Panc1 (cell line): ENCODE data around the gene SLC25A36. TPM values are rescaled to one million over a fixed set of nuclear protein-coding genes. Genes with fewer than 3 reads are reported as not detected.
"Not testable (repeated sequence)": the region's sequence is repeated elsewhere in the genome, so short reads cannot be mapped to it uniquely, and the experiment has no call there.

Experiments used
- ATAC-seq: fragments of 200-7000 bp; cut with Tn5 transposase; 2 replicates; pipeline ENCODE4 v1.9.1; 2020; ENCODE audit warnings: mild to moderate bottlenecking, moderate library complexity
- BruUV-seq: library from RNA; stranded (reverse); fragments of 400-500 nt; replicated peaks from 2 replicates; lab custom pipeline; 2021; lab: Mats Ljungman, UMichigan
- CTCF ChIA-PET: fragments of 300-600 bp; sonication (Branson Sonifier 250); formaldehyde crosslinking; loops from one replicate; lab custom pipeline; 2022; ENCODE audit warnings: antibody characterized with exemption; lab: Charles Lee
- POLR2A ChIA-PET: fragments of 300-600 bp; sonication (Branson Sonifier 250); formaldehyde crosslinking; loops from one replicate; lab custom pipeline; 2022; ENCODE audit warnings: antibody characterized with exemption; lab: Charles Lee
- DNase-seq: peaks from one replicate; pipeline ENCODE4 v3.0.0-alpha.2; 2010; ENCODE audit warnings: low read depth, low spot score
- H3K27ac ChIP-seq: 2 replicates; pipeline ENCODE4 v1.5.1; 2011; ENCODE audit warnings: mild to moderate bottlenecking, low read length, inconsistent platforms
- H3K27me3 ChIP-seq: fragments of 200-500 bp; sonication (Bioruptor generic); 2 replicates; pipeline ENCODE4 v1.6.0; 2014; ENCODE audit warnings: low read length, inconsistent platforms; ENCODE audit not compliant: control insufficient read depth, insufficient read depth
- H3K36me3 ChIP-seq: fragments of 200-500 bp; sonication (Bioruptor generic); 2 replicates; pipeline ENCODE4 v1.5.1; 2014; ENCODE audit warnings: inconsistent platforms, mild to moderate bottlenecking, low read length, moderate library complexity; ENCODE audit not compliant: control insufficient read depth, insufficient read depth
- H3K4me1 ChIP-seq: 2 replicates; pipeline ENCODE4 v1.5.1; 2011; ENCODE audit warnings: inconsistent platforms, mild to moderate bottlenecking, low read length, moderate library complexity; ENCODE audit not compliant: control insufficient read depth, insufficient read depth
- H3K4me3 ChIP-seq, 2 experiments: 2 replicates each; pipeline ENCODE4 v1.5.1; 2011 to 2012; ENCODE audit warnings: low read depth in 2 of 2, low read length in 2 of 2, mild to moderate bottlenecking in 2 of 2, inconsistent platforms in 1 of 2, moderate library complexity in 1 of 2
- H3K9me3 ChIP-seq: fragments of 200-500 bp; sonication (Bioruptor generic); 2 replicates; pipeline ENCODE4 v1.5.1; 2014; ENCODE audit warnings: low read depth, mild to moderate bottlenecking, inconsistent platforms, low read length, moderate library complexity; ENCODE audit not compliant: control insufficient read depth, insufficient read depth
- CTCF ChIP-seq: fragments of 450-650 bp; IDR thresholded peaks from 2 replicates; pipeline ENCODE4 v1.5.1; 2017; ENCODE audit warnings: mild to moderate bottlenecking
- POLR2AphosphoS5 ChIP-seq: IDR thresholded peaks from 2 replicates; pipeline ENCODE4 v1.6.1; 2012; ENCODE audit warnings: mild to moderate bottlenecking, low read depth, low read length, moderate library complexity
- REST ChIP-seq, 2 experiments: IDR thresholded peaks; 2 replicates each; pipeline ENCODE4 v1.6.1; 2011 to 2012; ENCODE audit warnings: low read depth in 2 of 2, control low read depth in 1 of 2, low read length in 1 of 2, mild to moderate bottlenecking in 1 of 2, moderate library complexity in 1 of 2; ENCODE audit not compliant: insufficient read depth in 1 of 2
- SIN3A ChIP-seq: IDR thresholded peaks from 2 replicates; pipeline ENCODE4 v1.6.1; 2012; ENCODE audit warnings: low read depth, mild to moderate bottlenecking, low read length, moderate library complexity, borderline replicate concordance; ENCODE audit not compliant: insufficient read depth
- TCF7L2 ChIP-seq: IDR thresholded peaks from 2 replicates; pipeline ENCODE4 v1.6.1; 2011; ENCODE audit warnings: mild to moderate bottlenecking, low read depth, low read length, inconsistent platforms
- in situ Hi-C: cut with HindIII; loops from 2 replicates; pipeline ENCODE4 v1.10.0; 2016; ENCODE audit warnings: low sequenced_read_pairs, low pct_unique_long_range_greater_than_20kb
- intact Hi-C: fragments of 100-400 bp; cut with micrococcal nuclease; formaldehyde crosslinking; loops from one replicate; pipeline ENCODE4 v1.10.0; 2022; ENCODE audit not compliant: unreplicated experiment
- total RNA-seq: library from RNA; stranded (reverse); gene quantifications from one replicate; pipeline ENCODE4 v1.2.1, GENCODE V29; 2021; ENCODE audit not compliant: unreplicated experiment

The SLC25A36 gene
- total RNA-seq, 1 experiment from 2014 or later, result 69.5 TPM

- peaks cover 3% of the 10 kb centered on the region; the same call in 1 of the 2 replicates for H3K36me3 ChIP-seq
- no TSS peak for BruUV-seq
- DNase-seq (no peak), ATAC-seq (no peak)
- no peaks in the 10 kb centered on the region for H3K9me3 ChIP-seq
- no peak for TF ChIP-seq TCF7L2
- TF ChIP-seq SIN3A, result no peak
- TF ChIP-seq CTCF, result no peak
- TF ChIP-seq REST (IDR thresholded peaks at IDR 0.05; ENCODE audit: insufficient read depth in 1 of 2, low read depth in 2 of 2, low read length in 1 of 2), result no peak
- TF ChIP-seq POLR2AphosphoS5, result no peak
- H3K4me1 ChIP-seq, result no peaks in the 10 kb centered on the region
- intact Hi-C loops, result no loop called here
- in situ Hi-C loops, result no loop called here
- no peaks in the 10 kb centered on the region for H3K27me3 ChIP-seq
- no peak overlapping the region for H3K4me3 ChIP-seq
- CTCF ChIA-PET, result no interaction called here
- POLR2A ChIA-PET, result no interaction called here
- H3K27ac ChIP-seq, result no peak overlapping the region
Measured at GRCh38 chr3:140980663-140981062, 39.0 kb downstream of the SLC25A36 start.

- CTCF ChIA-PET, result not testable (repeated sequence)
Measured at GRCh38 chr3:140987792-140988191, 46.2 kb downstream of the SLC25A36 start.

GRCh38 chr3:140994316-140994715, 52.7 kb downstream of the SLC25A36 start:
- H3K36me3 ChIP-seq, result no peaks in the 10 kb centered on the region
- H3K27me3 ChIP-seq, result no peaks in the 10 kb centered on the region
- ATAC-seq, result no peak
- BruUV-seq, result no TSS peak
- CTCF ChIA-PET, result no interaction called here
- H3K4me1 ChIP-seq, result no peaks in the 10 kb centered on the region
- no peak overlapping the region for H3K27ac ChIP-seq
- no peak for DNase-seq
- intact Hi-C loops, result no loop called here
- TF ChIP-seq REST (IDR thresholded peaks at IDR 0.05; ENCODE audit: insufficient read depth in 1 of 2, low read depth in 2 of 2, low read length in 1 of 2) (no peak), TCF7L2 (no peak), SIN3A (no peak), CTCF (no peak), POLR2AphosphoS5 (no peak)
- in situ Hi-C loops, result no loop called here
- no peak overlapping the region for H3K4me3 ChIP-seq
- POLR2A ChIA-PET, result no interaction called here
- no peaks in the 10 kb centered on the region for H3K9me3 ChIP-seq

More at GRCh38 chr3:140987792-140988191, 46.2 kb downstream of the SLC25A36 start:
- intact Hi-C loops, in situ Hi-C loops, H3K36me3 ChIP-seq, BruUV-seq, H3K9me3 ChIP-seq, H3K27ac ChIP-seq, DNase-seq, POLR2A ChIA-PET, H3K27me3 ChIP-seq, H3K4me1 ChIP-seq, ATAC-seq, H3K4me3 ChIP-seq: not testable (repeated sequence)

GRCh38 chr3:140994861-140995260, 53.2 kb downstream of the SLC25A36 start:
- CTCF ChIA-PET, H3K4me1 ChIP-seq, ATAC-seq, H3K9me3 ChIP-seq, H3K36me3 ChIP-seq, intact Hi-C loops, H3K4me3 ChIP-seq, H3K27me3 ChIP-seq, DNase-seq, BruUV-seq, H3K27ac ChIP-seq, POLR2A ChIA-PET, in situ Hi-C loops: not testable (repeated sequence)
